K562 (cell line): Measurements from ENCODE around the gene SRL. TPM values are rescaled to one million over a fixed set of nuclear protein-coding genes. Genes with fewer than 3 reads are reported as not detected.

Experiments used
- ATAC-seq: fragments of 200-7000 bp; cut with Tn5 transposase; 3 replicates; pipeline ENCODE4 v1.9.1; 2020; ENCODE audit warnings: moderate library complexity
- BruUV-seq: library from RNA; stranded (reverse); fragments of 400-500 nt; replicated peaks from 2 replicates; lab custom pipeline; 2021; lab: Mats Ljungman, UMichigan
- CTCF ChIA-PET: fragments of 300-600 bp; formaldehyde crosslinking; extraction: SDS; loops from one replicate; lab custom pipeline; 2021; ENCODE audit warnings: low intra/inter-chr PET ratio; lab: Yijun Ruan, JAX
- POLR2A ChIA-PET: fragments of 300-600, 350-650 bp; sonication (Branson Sonifier 250); formaldehyde crosslinking; extraction: SDS; loops from one replicate; lab custom pipeline; 2021; ENCODE audit warnings: antibody characterized with exemption, inconsistent platforms; lab: Yijun Ruan, JAX
- DNase-seq, 4 experiments: peaks; one replicate each; pipeline versions ENCODE4 v3.0.0 to v3.0.0-alpha.2; 2011 to 2018; ENCODE audit warnings: low spot score in 3 of 4, mixed read lengths in 3 of 4; ENCODE audit errors: extremely low read depth in 1 of 4
- FAIRE-seq: peaks from 2 replicates; lab custom pipeline; 2011; peaks lifted over from hg19 to GRCh38; lab: Jason Lieb, UNC
- H2AFZ ChIP-seq: 2 replicates; pipeline ENCODE4 v1.6.0; 2011; ENCODE audit warnings: low read depth, low read length, control low read depth, inconsistent platforms
- H3K27ac ChIP-seq: fragments of 200-600 bp; 3 replicates; pipeline ENCODE4 v1.8.0; 2011; ENCODE audit warnings: low read depth, mild to moderate bottlenecking, control low read depth, inconsistent platforms, low read length, moderate library complexity, mixed read lengths; ENCODE audit errors: extremely low read depth
- H3K27me3 ChIP-seq, 2 experiments: fragments of 300-600 bp in 1 of 2; 2 replicates in 1 of 2; 3 replicates in 1 of 2; pipeline versions ENCODE4 v1.6.0 to v1.8.0; 2011; ENCODE audit warnings: inconsistent platforms in 2 of 2, low read length in 2 of 2, mild to moderate bottlenecking in 1 of 2, mixed read lengths in 1 of 2, moderate library complexity in 1 of 2; ENCODE audit not compliant: control insufficient read depth in 2 of 2, insufficient read depth in 2 of 2
- H3K36me3 ChIP-seq: fragments of 300-600 bp; 3 replicates; pipeline ENCODE4 v1.8.0; 2011; ENCODE audit warnings: mild to moderate bottlenecking, low read length, inconsistent platforms; ENCODE audit not compliant: control insufficient read depth, insufficient read depth
- H3K4me1 ChIP-seq, 2 experiments: fragments of 200-600 bp in 1 of 2; replicated peaks in 1 of 2; 2 replicates in 1 of 2; 3 replicates in 1 of 2; pipeline versions ENCODE4 v1.5.1 to v1.8.0; 2011; ENCODE audit warnings: inconsistent platforms in 2 of 2, low read length in 2 of 2, mild to moderate bottlenecking in 1 of 2, mixed read lengths in 1 of 2, moderate library complexity in 1 of 2; ENCODE audit not compliant: control insufficient read depth in 2 of 2, insufficient read depth in 2 of 2
- H3K4me2 ChIP-seq: 2 replicates; pipeline ENCODE4 v1.6.1; 2011; ENCODE audit warnings: low read length, control low read depth, inconsistent platforms, mixed read lengths; ENCODE audit not compliant: insufficient read depth
- H3K4me3 ChIP-seq: fragments of 200-600 bp; sonication (generic), shearing (Covaris generic); 2 replicates; pipeline ENCODE4 v1.5.1; 2016; ENCODE audit warnings: control low read depth, inconsistent platforms
- H3K79me2 ChIP-seq: fragments of 200-600 bp; 3 replicates; pipeline ENCODE4 v1.8.0; 2011; ENCODE audit warnings: low read length, inconsistent platforms; ENCODE audit not compliant: control insufficient read depth, insufficient read depth
- H3K9ac ChIP-seq, 2 experiments: 2 replicates each; pipeline versions ENCODE4 v1.6.0 to v1.6.1; 2011; ENCODE audit warnings: low read depth in 2 of 2, low read length in 2 of 2, control low read depth in 1 of 2, inconsistent platforms in 1 of 2, mild to moderate bottlenecking in 1 of 2, mixed read lengths in 1 of 2; ENCODE audit not compliant: insufficient read depth in 1 of 2
- H3K9me1 ChIP-seq: one replicate; pipeline ENCODE4 v1.6.0; 2011; ENCODE audit warnings: inconsistent platforms, mild to moderate bottlenecking, low read length, moderate library complexity; ENCODE audit not compliant: control insufficient read depth, insufficient read depth
- H3K9me3 ChIP-seq: replicated peaks from 2 replicates; pipeline ENCODE4 v1.5.1; 2011; ENCODE audit warnings: low read depth, low read length, inconsistent platforms; ENCODE audit not compliant: control insufficient read depth, insufficient read depth
- H4K20me1 ChIP-seq: replicated peaks from 2 replicates; pipeline ENCODE4 v1.6.1; 2011; ENCODE audit warnings: low read length, inconsistent platforms, mixed read lengths; ENCODE audit not compliant: control insufficient read depth, insufficient read depth
- DIDO1 ChIP-seq: fragments of 450-650 bp; IDR thresholded peaks from 2 replicates; pipeline ENCODE4 v1.6.1; 2016; ENCODE audit warnings: low read depth, missing biosample characterization, missing genetic modification characterization
- FIP1L1 ChIP-seq: fragments of 200-400 bp; formaldehyde crosslinking; IDR thresholded peaks from 2 replicates; pipeline ENCODE4 v1.6.1; 2018; ENCODE audit warnings: mild to moderate bottlenecking, low read depth, low read length; ENCODE audit not compliant: poor library complexity, severe bottlenecking
- GABPB1 ChIP-seq: sonication (generic); formaldehyde crosslinking; IDR thresholded peaks from 2 replicates; pipeline ENCODE4 v1.8.0; 2022; ENCODE audit warnings: mild to moderate bottlenecking, missing genetic modification reagents
- NFYB ChIP-seq: IDR thresholded peaks from 2 replicates; pipeline ENCODE4 v1.6.1; 2011; ENCODE audit warnings: mild to moderate bottlenecking, moderate library complexity; ENCODE audit not compliant: insufficient read length; ENCODE audit errors: extremely low read depth
- NR2C2 ChIP-seq, 2 experiments: fragments of 200-800 bp in 1 of 2; sonication (Bioruptor generic) in 1 of 2; sonication (generic) in 1 of 2; formaldehyde crosslinking in 1 of 2; IDR thresholded peaks; 2 replicates each; pipeline versions ENCODE4 v1.6.1 to v1.8.0; 2016 to 2022; ENCODE audit warnings: mild to moderate bottlenecking in 1 of 2, missing compliant biosample characterization in 1 of 2, missing genetic modification characterization in 1 of 2, missing genetic modification reagents in 1 of 2
- POLR2H ChIP-seq: IDR thresholded peaks from 2 replicates; pipeline ENCODE4 v1.6.1; 2016; ENCODE audit warnings: missing genetic modification characterization, low read depth, mild to moderate bottlenecking, control low read depth, missing compliant biosample characterization, moderate library complexity
- TBP ChIP-seq: optimal IDR thresholded peaks from 2 replicates; pipeline ENCODE3; 2011; ENCODE audit warnings: low read depth, low read length, improper control_type of control experiment
- TRIM25 ChIP-seq: fragments of 450-650 bp; IDR thresholded peaks from 2 replicates; pipeline ENCODE4 v1.7.0; 2016; ENCODE audit warnings: borderline replicate concordance
- YY1 ChIP-seq, 3 experiments: IDR thresholded peaks; 2 replicates each; pipeline ENCODE4 v1.6.1; 2011; ENCODE audit warnings: low read length in 2 of 3, mild to moderate bottlenecking in 2 of 3, moderate library complexity in 2 of 3, borderline replicate concordance in 1 of 3, control low read depth in 1 of 3, low read depth in 1 of 3; ENCODE audit not compliant: insufficient read depth in 3 of 3, insufficient replicate concordance in 2 of 3, control insufficient read depth in 1 of 3, insufficient read length in 1 of 3; ENCODE audit errors: extremely low read depth in 1 of 3
- ZBED1 ChIP-seq: IDR thresholded peaks from 2 replicates; pipeline ENCODE4 v1.6.1; 2014
- WGBS: fragments of 100-300 bp; shearing (Covaris generic); methylation state at CpG from one replicate; pipeline ENCODE4 v1.1.6; 2016; ENCODE audit warnings: low coverage, mixed read lengths; ENCODE audit not compliant: insufficient coverage; ENCODE audit errors: missing lambda C conversion rate; 5-methylcytosine and 5-hydroxymethylcytosine counted together
- in situ Hi-C: fragments of 300-500 bp; cut with MboI; formaldehyde crosslinking; loops from 4 replicates; pipeline ENCODE4 v1.15.0; 2018; ENCODE audit warnings: inconsistent platforms, mixed read lengths
- intact Hi-C: fragments of 100-400 bp; cut with micrococcal nuclease; formaldehyde crosslinking; loops from 2 replicates; pipeline ENCODE4 v1.14.2; 2022
- polyA plus RNA-seq, 8 experiments: library from polyadenylated mRNA; depleted of rRNA in 4 of 8; stranded (reverse) in 5 of 8; unstranded in 3 of 8; fragments of >200 nt; fragmentation: Nextera tagmentation in 2 of 8; fragmentation: Illumina TruSeq in 1 of 8; extraction: Ambion mirVana in 2 of 8; extraction: Trizol in 1 of 8; gene quantifications; 2 replicates each; pipeline versions ENCODE4 v1.2.1 to v1.2.3, GENCODE V29; 2011 to 2014; ENCODE audit warnings: inconsistent platforms in 1 of 8, missing spikeins in 1 of 8
- total RNA-seq, 7 experiments: library from RNA; depleted of rRNA in 6 of 7; stranded (reverse); fragments of >200 nt in 6 of 7; fragmentation: Illumina TruSeq in 2 of 7; extraction: Trizol in 2 of 7; gene quantifications; 2 replicates each; pipeline versions ENCODE4 v1.2.1 to v1.2.3, GENCODE V29; 2011 to 2021; ENCODE audit warnings: low replicate concordance in 1 of 7

SRL gene
- total and polyA plus RNA-seq, 9 of the 15 experiments (the other 6 are each of a cell fraction or from before 2014, with no cell fraction given) = 0.01 TPM; not detected in 8

GRCh38 chr16:4141604-4142003, 100.3 kb downstream of the SRL start:
- peaks cover 7 to 41% of the 10 kb centered on the region in 2 experiments; a peak in 3 of 5 replicates for H3K27me3 ChIP-seq
- WGBS = 25% methylated on average over 12 of the region's 12 CpGs
- H3K9me3 ChIP-seq = no peaks in the 10 kb centered on the region
- no TSS peak for BruUV-seq
- no peak overlapping the region for H3K4me2 ChIP-seq
- H3K4me3 ChIP-seq = no peak overlapping the region
- H2AFZ ChIP-seq = no peak overlapping the region
- H3K27ac ChIP-seq = no peak overlapping the region
- H4K20me1 ChIP-seq = no peaks in the 10 kb centered on the region
- intact Hi-C loops = no loop called here
- H3K9ac ChIP-seq = no peak overlapping the region
- ATAC-seq = no peak
- ChIA-PET CTCF (no interaction called here), POLR2A (no interaction called here)
- no peaks in the 10 kb centered on the region for H3K4me1 ChIP-seq
- DNase-seq = no peak
- no peaks in the 10 kb centered on the region for H3K79me2 ChIP-seq
- no peaks in the 10 kb centered on the region for H3K36me3 ChIP-seq
- H3K9me1 ChIP-seq = no peaks in the 10 kb centered on the region
- FAIRE-seq = no peak
- in situ Hi-C loops = no loop called here
- no peak for TF ChIP-seq TRIM25
- no peak for TF ChIP-seq NFYB
- TF ChIP-seq GABPB1 (CRISPR knock-in tag) = no peak
- TF ChIP-seq ZBED1 = no peak
- no peak for TF ChIP-seq POLR2H
- TF ChIP-seq TBP = no peak
- TF ChIP-seq YY1 (IDR thresholded peaks at IDR 0.05; ENCODE audit: borderline replicate concordance in 1 of 3, control insufficient read depth in 1 of 3, extremely low read depth in 1 of 3, insufficient read depth in 3 of 3, insufficient read length in 1 of 3, insufficient replicate concordance in 2 of 3, low read depth in 1 of 3, low read length in 2 of 3) = no peak
- no peak for TF ChIP-seq FIP1L1
- no peak for TF ChIP-seq DIDO1 (tag)
- no peak for TF ChIP-seq NR2C2 (CRISPR knock-in tag; IDR thresholded peaks at IDR 0.05)
- no peak for TF ChIP-seq NR2C2 (tag; IDR thresholded peaks at IDR 0.05)
